Amniotic epithelial cell (primary cell): ENCODE data around the gene CRAMP1.
"Not testable (repeated sequence)": the region's sequence is repeated elsewhere in the genome, so short reads cannot be mapped to it uniquely, and the experiment has no call there.

ENCODE experiments used
- DNase-seq: peaks from one replicate; pipeline ENCODE4 v3.0.0-alpha.2; 2010; ENCODE audit warnings: low read depth

The CRAMP1 gene

DNA sequence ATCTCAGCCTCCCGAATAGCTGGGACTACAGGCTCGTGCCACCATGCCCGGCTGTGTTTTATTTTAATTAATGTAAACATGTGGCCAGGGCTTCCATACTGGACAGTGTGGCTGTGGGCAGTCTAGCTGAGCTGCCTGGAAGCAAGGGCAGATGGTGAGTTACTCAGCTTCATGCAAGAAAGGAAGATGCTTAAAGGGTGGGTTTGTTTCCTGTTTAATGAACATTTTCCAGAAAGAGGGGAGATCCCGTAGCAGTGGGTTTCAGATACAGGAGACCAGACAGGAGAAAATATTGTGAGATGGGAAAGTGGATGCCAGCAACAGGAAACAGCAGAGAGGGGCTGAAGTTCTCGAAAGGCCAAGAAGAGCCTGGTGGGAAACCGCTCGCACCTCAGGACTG lies 101.2 kb downstream of the CRAMP1 start:
- DNase-seq: no peak

DNA sequence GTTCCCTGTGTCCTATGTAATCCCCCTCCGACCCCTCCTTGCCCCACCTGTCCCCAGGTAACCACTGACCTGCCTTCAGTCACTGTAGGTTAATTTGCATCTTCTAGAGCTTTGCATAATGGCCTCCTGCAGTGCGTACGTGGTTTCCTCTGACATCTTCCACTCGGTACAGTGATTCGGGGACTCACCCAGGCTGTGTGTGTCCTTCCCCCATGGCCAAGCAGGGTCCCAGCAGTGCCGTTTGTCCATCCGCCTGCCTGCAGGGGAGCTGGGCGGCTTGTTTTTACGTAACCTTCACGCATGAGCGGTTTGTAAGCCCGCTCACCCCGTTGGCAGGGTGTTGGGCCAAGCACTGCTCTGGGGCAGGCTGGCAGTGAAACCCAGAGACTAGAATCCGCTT lies 101.8 kb downstream of the CRAMP1 start:
- DNase-seq: no peak

DNA sequence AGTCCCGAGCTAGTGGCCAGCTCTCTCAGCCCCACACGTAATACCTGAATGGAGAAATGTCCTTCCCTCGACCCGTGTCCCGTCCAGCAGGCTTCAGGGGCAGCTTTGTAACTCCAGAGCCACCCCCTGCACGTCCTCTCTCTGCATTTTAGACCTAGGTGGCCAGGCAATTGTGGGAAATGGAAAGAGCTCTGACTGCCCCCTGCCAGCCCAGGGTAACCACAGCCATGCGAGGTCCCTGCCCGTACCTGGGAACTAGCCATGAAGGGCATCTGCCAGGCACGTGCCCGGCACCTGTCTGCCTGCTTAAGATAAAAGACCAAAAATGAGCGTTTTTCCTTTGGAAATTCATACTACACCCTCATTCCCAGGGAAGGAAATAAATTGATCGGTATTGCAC lies 103.1 kb downstream of the CRAMP1 start:
- DNase-seq: no peak

DNA sequence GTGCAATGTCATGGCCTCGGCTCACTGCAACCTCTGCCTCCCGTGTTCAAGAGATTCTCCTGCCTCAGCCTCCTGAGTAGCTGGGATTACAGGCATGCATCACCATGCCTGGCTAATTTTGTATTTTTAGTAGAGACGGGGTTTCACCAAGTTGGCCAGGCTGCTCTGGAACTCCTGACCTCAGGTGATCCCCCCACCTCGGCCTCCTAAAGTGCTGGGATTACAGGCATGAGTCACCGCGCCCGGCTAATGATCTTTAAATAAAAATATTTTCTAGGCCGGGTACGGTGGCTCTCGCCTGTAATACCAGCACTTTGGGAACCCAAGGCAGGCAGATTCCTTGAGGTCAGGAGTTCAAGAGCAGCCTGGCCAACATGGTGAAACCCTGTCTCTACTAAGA lies 106.1 kb downstream of the CRAMP1 start:
- not testable (repeated sequence) for DNase-seq

DNA sequence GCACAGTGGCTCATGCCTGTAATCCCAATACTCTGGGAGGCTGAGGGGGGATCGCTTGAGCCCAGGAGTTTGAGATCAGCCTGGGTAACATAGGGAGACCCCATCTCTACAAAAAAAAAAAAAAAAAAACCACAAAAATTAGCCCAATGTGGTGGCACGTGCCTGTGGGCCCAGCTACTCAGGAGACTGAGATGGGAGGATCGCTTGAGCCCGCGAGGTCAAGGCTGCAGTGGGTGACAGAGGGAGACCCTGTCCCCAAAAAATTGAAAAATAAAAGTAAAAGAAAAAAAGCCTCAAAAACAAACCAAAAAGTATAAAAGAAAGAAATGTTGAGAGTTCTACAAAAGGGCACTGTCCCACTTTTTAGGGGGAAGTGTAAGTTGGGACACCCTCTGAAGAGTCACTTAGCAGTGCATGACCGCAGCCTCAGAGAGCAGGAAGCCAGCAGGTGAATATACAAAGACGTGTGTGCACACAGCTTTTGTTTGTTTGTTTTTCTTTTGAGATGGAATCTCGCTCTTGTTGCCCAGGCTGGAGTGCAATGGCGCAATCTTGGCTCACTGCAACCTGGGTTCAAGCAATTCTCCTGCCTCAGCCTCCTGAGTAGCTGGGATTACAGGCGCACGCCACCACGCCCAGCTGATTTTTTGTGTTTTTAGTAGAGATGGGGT lies 107.5 kb downstream of the CRAMP1 start:
- DNase-seq: not testable (repeated sequence)

DNA sequence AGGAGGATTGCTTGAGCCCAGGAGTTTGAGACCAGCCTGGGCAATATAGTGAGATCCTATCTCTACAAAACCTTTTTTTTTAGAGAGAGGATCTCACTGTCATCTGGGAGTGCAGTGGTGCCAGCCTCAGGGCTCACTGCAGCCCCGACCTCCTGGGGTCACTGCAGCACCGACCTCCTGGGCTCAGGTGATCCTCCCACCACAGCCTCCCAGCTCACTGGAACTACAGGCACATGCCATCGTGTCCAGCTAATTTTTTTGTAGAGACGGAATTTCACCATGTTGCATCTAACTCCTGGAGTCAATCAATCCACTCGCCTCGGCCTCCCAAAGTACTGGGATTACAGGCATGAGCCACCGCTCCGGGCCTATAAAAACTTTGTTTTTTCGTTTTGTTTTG lies 109.2 kb downstream of the CRAMP1 start:
- no peak for DNase-seq

DNA sequence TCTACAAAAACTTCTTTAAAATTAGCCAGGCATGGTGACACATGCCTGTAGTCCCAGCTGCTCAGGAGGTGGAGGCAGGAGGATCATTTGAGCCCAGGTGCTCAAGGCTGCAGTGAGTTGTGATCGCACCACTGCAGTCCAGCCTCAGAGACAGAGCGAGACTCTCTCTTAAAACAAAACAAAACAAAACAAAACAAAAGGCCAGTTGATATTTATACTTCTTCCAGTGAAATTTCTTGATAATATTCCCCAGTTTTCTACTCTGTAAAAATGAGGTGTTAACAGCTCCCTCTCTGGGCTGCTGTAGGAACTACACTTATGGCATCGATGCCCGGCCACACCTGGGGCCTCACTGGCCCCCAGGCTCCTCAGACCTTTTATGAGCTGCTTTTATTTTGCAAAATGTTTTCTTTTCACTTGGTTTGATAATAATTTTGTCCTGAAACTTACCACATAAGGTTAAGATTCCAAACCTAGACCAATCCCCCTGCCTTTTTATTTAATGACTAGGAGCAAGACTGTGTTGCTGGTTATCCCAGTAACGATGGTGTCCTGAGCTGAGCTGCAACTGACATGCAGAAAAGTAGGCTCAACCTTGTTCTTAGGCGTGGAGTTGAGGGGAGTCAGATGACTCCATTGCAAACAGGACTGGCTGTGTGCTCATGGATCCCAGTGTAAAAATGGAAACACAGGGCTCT lies 111.4 kb downstream of the CRAMP1 start:
- DNase-seq: peak; percentile 31

DNA sequence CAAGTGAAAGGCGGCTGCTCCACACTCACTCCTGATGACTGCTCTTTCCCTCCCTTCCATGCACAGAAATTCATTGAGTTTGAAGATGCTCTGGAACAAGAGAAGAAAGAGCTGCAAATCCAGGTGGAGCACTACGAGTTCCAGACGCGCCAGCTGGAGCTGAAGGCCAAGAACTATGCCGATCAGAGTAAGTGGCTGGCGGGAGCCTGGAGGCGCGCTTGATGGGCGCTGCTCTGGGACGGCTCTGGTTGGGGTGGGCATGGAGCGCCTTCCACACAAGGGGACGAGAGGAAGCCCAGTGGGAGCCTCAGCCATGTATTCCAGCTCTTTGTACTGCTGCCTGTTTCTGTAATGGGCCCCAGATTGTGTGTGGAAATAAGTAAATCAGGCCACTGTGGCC lies 112.3 kb downstream of the CRAMP1 start:
- DNase-seq: no peak

DNA sequence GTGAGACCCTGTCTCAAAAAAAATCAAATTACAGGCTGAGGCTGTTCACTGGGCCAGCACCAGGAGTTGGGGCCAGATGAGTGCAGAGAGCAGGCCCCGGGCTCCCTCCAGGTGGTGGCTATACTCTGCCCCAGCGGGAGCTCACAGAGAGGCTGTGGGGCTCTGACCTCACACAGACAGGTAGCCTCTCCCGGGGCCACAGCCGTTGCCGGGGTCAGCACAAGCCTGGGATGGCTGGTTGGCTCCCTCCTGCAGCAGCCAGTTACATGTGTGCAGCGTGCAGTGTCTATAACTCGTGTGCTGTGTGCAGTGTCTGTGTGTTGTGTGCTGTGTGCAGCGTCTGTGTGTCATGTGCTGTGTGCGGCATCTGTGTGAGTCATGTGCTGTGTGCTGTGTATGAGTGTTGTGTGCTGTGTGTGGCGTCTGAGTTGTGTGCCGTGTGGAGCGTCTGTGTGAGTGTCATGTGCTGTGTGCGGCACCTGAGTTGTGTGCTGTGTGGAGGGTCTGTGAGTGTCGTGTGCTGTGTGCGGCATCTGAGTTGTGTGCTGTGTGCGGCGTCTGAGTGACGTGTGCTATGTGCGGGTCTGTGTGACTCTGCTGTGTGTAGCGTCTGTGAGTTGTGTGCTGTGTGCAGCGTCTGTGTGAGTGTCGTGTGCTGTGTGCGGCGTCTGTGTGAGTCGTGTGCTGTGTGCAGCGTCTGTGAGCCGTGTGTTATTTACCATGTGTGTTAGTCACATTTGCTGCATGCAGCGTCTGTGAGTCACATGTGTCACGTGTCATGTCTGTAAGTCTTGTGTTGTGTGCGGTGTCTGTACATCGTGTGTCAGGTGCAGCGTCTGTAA lies 114.7 kb downstream of the CRAMP1 start:
- no peak for DNase-seq
